Measurements from ENCODE around the gene SBNO2. TPM values are rescaled to one million over a fixed set of nuclear protein-coding genes. Genes with fewer than 3 reads are reported as not detected.

SBNO2 gene
- total RNA-seq, 1 donor from 2014 or later: 32.5 TPM

DNA sequence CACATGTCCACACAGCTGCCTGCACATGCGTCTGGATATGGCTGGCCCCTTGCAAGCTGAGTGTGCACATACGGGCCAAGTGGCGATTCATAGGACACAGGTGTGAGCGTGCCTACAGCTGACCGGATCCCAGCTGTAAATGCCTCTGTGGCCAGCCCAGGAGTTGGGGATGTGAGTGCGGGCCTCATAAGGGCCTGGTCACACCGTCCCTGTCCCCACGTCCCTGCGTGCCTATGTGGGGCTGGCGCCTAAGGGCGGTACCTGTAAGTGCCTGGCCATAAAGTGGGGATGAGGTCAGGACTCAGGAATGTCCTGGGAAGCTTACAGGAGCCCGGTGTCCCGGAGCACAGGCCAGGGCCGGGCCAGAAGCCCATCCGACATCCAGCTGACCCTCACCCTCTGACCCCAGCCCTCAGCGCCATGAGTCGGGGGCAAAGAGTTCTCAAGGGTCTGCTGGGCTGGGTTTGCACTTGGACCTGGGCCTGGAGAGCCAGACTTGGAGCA, 108.4 kb downstream of the SBNO2 start:
- Mint-ChIP-seq H3K4me1 (peaks cover 4% of the 10 kb centered on the region), H3K36me3 (ENCODE audit: low read depth) (no peaks in the 10 kb centered on the region), H3K4me3 (peak overlapping the region; percentile 27), H3K27ac (ENCODE audit: unreplicated experiment) (no peak overlapping the region), H3K27me3 (ENCODE audit: low read depth) (peaks cover 55% of the 10 kb centered on the region), H3K9me3 (no peaks in the 10 kb centered on the region)
- TF ChIP-seq, protein P1, sequence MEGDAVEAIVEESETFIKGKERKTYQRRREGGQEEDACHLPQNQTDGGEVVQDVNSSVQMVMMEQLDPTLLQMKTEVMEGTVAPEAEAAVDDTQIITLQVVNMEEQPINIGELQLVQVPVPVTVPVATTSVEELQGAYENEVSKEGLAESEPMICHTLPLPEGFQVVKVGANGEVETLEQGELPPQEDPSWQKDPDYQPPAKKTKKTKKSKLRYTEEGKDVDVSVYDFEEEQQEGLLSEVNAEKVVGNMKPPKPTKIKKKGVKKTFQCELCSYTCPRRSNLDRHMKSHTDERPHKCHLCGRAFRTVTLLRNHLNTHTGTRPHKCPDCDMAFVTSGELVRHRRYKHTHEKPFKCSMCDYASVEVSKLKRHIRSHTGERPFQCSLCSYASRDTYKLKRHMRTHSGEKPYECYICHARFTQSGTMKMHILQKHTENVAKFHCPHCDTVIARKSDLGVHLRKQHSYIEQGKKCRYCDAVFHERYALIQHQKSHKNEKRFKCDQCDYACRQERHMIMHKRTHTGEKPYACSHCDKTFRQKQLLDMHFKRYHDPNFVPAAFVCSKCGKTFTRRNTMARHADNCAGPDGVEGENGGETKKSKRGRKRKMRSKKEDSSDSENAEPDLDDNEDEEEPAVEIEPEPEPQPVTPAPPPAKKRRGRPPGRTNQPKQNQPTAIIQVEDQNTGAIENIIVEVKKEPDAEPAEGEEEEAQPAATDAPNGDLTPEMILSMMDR (conservative IDR thresholded peaks at IDR 0.05): no peak
- no peak for DNase-seq (ENCODE audit: low read depth, low spot score)

DNA sequence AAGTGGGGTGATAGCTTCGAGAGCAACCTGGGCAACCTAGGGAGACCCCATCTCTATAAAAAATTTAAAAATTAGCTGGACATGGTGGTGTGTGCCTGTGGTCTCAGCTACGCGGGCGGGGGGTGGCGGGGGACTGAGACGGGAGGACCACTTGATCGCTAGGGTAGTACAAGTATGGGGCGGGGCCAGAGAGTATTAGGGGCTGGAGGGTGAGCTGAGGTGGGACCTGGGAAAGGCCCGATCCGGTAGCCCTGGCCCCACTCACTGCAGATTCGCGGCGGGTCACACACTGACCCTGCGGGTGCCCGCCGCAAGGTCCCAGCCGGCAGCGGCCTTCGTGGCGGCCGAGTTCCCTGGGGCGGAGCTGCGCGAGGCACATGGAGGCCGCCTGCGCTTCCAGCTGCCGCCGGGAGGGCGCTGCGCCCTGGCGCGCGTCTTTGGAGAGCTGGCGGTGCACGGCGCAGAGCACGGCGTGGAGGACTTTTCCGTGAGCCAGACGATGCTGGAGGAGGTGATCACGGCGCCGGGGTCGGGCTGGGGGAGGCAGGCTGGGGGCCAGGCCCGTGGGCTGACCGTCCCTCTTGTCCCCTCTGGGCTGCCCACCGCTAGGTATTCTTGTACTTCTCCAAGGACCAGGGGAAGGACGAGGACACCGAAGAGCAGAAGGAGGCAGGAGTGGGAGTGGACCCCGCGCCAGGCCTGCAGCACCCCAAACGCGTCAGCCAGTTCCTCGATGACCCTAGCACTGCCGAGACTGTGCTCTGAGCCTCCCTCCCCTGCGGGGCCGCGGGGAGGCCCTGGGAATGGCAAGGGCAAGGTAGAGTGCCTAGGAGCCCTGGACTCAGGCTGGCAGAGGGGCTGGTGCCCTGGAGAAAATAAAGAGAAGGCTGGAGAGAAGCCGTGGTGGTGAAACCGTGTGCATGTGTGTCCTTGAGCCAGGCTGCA, 109.1 kb downstream of the SBNO2 start:
- Mint-ChIP-seq H3K9me3 (no peaks in the 10 kb centered on the region), H3K27me3 (ENCODE audit: low read depth) (peaks cover 48% of the 10 kb centered on the region), H3K36me3 (ENCODE audit: low read depth) (no peaks in the 10 kb centered on the region), H3K4me1 (peaks cover 4% of the 10 kb centered on the region), H3K4me3 (peak overlapping the region; percentile 27), H3K27ac (ENCODE audit: unreplicated experiment) (no peak overlapping the region)
- DNase-seq (ENCODE audit: low read depth, low spot score): peak; percentile 72
- TF ChIP-seq, protein P1 (conservative IDR thresholded peaks at IDR 0.05): peak; percentile 81

GRCh38 chr19:1063909-1064660, 110.0 kb downstream of the SBNO2 start:
- TF ChIP-seq, protein P1 (conservative IDR thresholded peaks at IDR 0.05): no peak
- no peaks in the 10 kb centered on the region for H3K9me3 Mint-ChIP-seq
- no peaks in the 10 kb centered on the region for H3K36me3 Mint-ChIP-seq (ENCODE audit: low read depth)
- peaks cover 39% of the 10 kb centered on the region for H3K27me3 Mint-ChIP-seq (ENCODE audit: low read depth)
- no peak overlapping the region for H3K4me3 Mint-ChIP-seq
- H3K4me1 Mint-ChIP-seq: peaks cover 4% of the 10 kb centered on the region
- DNase-seq (ENCODE audit: low read depth, low spot score): no peak
- H3K27ac Mint-ChIP-seq (ENCODE audit: unreplicated experiment): no peak overlapping the region

GRCh38 chr19:1063030-1063908, 110.8 kb downstream of the SBNO2 start:
- H3K9me3 Mint-ChIP-seq: no peaks in the 10 kb centered on the region
- TF ChIP-seq, protein P1 (conservative IDR thresholded peaks at IDR 0.05): no peak
- no peaks in the 10 kb centered on the region for H3K4me1 Mint-ChIP-seq
- DNase-seq (ENCODE audit: low read depth, low spot score): no peak
- H3K4me3 Mint-ChIP-seq: no peak overlapping the region
- no peak overlapping the region for H3K27ac Mint-ChIP-seq (ENCODE audit: unreplicated experiment)
- H3K36me3 Mint-ChIP-seq (ENCODE audit: low read depth): no peaks in the 10 kb centered on the region
- peaks cover 32% of the 10 kb centered on the region for H3K27me3 Mint-ChIP-seq (ENCODE audit: low read depth)

Measured in neural crest cell (in vitro differentiated cells).